ENCODE results near the gene RELN. TPM values are rescaled to one million over a fixed set of nuclear protein-coding genes. Genes with fewer than 3 reads are reported as not detected.
A peak's percentile ranks its signal among the peaks of the same experiment; 100 is the strongest.

The RELN gene
- total and polyA plus RNA-seq, 2 of the 13 experiments (the other 11 are each of a cell fraction or from before 2014, with no cell fraction given): 315 to 332 TPM

GRCh38 chr7:104010052-104010909, 20.8 kb upstream of the RELN start (continued):
- TF ChIP-seq PLSCR1 (CRISPR knock-in tag; IDR thresholded peaks at IDR 0.05; ENCODE audit: borderline replicate concordance): no peak
- TF ChIP-seq IRF9 (CRISPR knock-in tag; IDR thresholded peaks at IDR 0.05; ENCODE audit: borderline replicate concordance): no peak
- TF ChIP-seq ARID2 (CRISPR knock-in tag; IDR thresholded peaks at IDR 0.05; ENCODE audit: borderline replicate concordance): no peak
- TF ChIP-seq ZNF17 (CRISPR knock-in tag; IDR thresholded peaks at IDR 0.05): no peak
- TF ChIP-seq MXD3 (CRISPR knock-in tag; IDR thresholded peaks at IDR 0.05): no peak
- TF ChIP-seq ZNF414 (CRISPR knock-in tag; IDR thresholded peaks at IDR 0.05): no peak
- TF ChIP-seq DDIT3 (CRISPR knock-in tag; IDR thresholded peaks at IDR 0.05): no peak
- no peak for TF ChIP-seq ZSCAN29 (CRISPR knock-in tag; conservative IDR thresholded peaks at IDR 0.05)
- no peak for TF ChIP-seq ZNF121 (CRISPR knock-in tag; IDR thresholded peaks at IDR 0.05)
- TF ChIP-seq ZIK1 (CRISPR knock-in tag; IDR thresholded peaks at IDR 0.05; ENCODE audit: borderline replicate concordance, low read depth): no peak
- TF ChIP-seq ZSCAN5A (CRISPR knock-in tag; IDR thresholded peaks at IDR 0.05; ENCODE audit: borderline replicate concordance): no peak
- no peak for TF ChIP-seq REL (CRISPR knock-in tag; conservative IDR thresholded peaks at IDR 0.05)
- TF ChIP-seq BATF2 (CRISPR knock-in tag; IDR thresholded peaks at IDR 0.05): no peak
- TF ChIP-seq CSRNP2 (CRISPR knock-in tag; conservative IDR thresholded peaks at IDR 0.05; ENCODE audit: low read depth): no peak
- no peak for TF ChIP-seq HOXD1 (CRISPR knock-in tag; IDR thresholded peaks at IDR 0.05)
- no peak for TF ChIP-seq HDAC2 (CRISPR knock-in tag; IDR thresholded peaks at IDR 0.05)
- 0 out of 2 replicates have a peak, but pooled peaks have one; percentile 32 for TF ChIP-seq SSRP1 (CRISPR knock-in tag; IDR thresholded peaks at IDR 0.05)
- TF ChIP-seq MATR3 (CRISPR knock-in tag; IDR thresholded peaks at IDR 0.05): no peak
- no peak for TF ChIP-seq KLF12 (CRISPR knock-in tag; IDR thresholded peaks at IDR 0.05; ENCODE audit: borderline replicate concordance)
- TF ChIP-seq ZNF709 (CRISPR knock-in tag; IDR thresholded peaks at IDR 0.05): no peak
- TF ChIP-seq GZF1 (CRISPR knock-in tag; IDR thresholded peaks at IDR 0.05): no peak
- TF ChIP-seq HOXA5 (CRISPR knock-in tag; IDR thresholded peaks at IDR 0.05): no peak
- TF ChIP-seq MEF2D (CRISPR knock-in tag; IDR thresholded peaks at IDR 0.05): no peak
